Parathyroid adenoma (tissue), 2 donors: ENCODE data around the gene SLC5A10.
"Not testable (repeated sequence)": the region's sequence is repeated elsewhere in the genome, so short reads cannot be mapped to it uniquely, and the experiment has no call there.

Experiments
- H2AFZ ChIP-seq: fragments of 300-600 bp; sonication (generic); one replicate; pipeline ENCODE4 v1.7.0; 2017; ENCODE audit warnings: antibody characterized with exemption, mild to moderate bottlenecking
- H3K27ac ChIP-seq: fragments of 300-600 bp; sonication (generic); one replicate; pipeline ENCODE4 v1.7.0; 2017
- H3K27me3 ChIP-seq: fragments of 300-600 bp; sonication (generic); one replicate; pipeline ENCODE4 v1.7.0; 2017; ENCODE audit warnings: low read length; ENCODE audit not compliant: control insufficient read depth, insufficient read depth
- H3K36me3 ChIP-seq: fragments of 300-600 bp; sonication (generic); one replicate; pipeline ENCODE4 v1.7.0; 2017; ENCODE audit warnings: low read length; ENCODE audit not compliant: control insufficient read depth, insufficient read depth
- H3K4me1 ChIP-seq: fragments of 300-600 bp; sonication (generic); one replicate; pipeline ENCODE4 v1.7.0; 2017; ENCODE audit warnings: control low read depth
- H3K4me2 ChIP-seq: fragments of 300-600 bp; sonication (generic); one replicate; pipeline ENCODE4 v1.7.0; 2017; ENCODE audit warnings: low read length
- H3K4me3 ChIP-seq: fragments of 300-600 bp; sonication (generic); one replicate; pipeline ENCODE4 v1.7.0; 2017; ENCODE audit warnings: low read depth, low read length
- H3K79me2 ChIP-seq: fragments of 300-600 bp; sonication (generic); one replicate; pipeline ENCODE4 v1.7.0; 2017; ENCODE audit warnings: control low read depth
- H3K9ac ChIP-seq: fragments of 300-600 bp; sonication (generic); one replicate; pipeline ENCODE4 v1.7.0; 2017; ENCODE audit warnings: mild to moderate bottlenecking
- H3K9me3 ChIP-seq: fragments of 300-600 bp; sonication (generic); one replicate; pipeline ENCODE4 v1.7.0; 2017; ENCODE audit warnings: low read length; ENCODE audit not compliant: control insufficient read depth
- donor health status: primary hyperparathyroidism.

The SLC5A10 gene

DNA sequence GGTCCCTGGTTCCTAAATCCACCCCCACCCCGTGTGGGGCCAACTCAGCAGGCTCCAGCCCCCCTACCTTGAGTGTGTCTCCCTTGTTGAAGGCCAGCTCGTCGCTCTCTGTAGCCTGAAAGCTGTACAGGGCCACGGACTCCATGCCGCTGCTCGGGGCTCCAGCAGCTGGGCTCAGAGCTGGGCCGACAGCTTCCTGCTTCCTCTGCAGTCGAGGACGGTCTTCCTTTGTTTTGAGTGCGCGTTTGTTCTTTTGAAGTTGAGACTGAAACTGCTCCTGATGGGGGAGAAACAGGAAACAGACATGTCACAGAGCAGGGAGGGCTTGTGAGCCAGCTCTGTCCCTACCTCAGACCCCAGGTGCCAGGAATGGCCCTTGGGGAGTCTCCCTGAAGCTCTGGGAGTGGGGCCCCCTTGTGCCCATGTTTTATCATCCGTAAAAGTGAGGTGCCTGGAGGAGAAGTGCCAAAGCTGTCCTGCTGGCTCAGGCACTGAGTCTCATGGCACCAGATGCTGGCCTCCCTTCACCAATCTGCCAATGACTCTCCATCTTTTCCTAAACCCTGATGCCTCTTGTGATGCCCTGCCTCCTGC is 94.9 kb downstream of the SLC5A10 start, which contains the start of gene GRAP:
GRAP (minus strand) TSS at position 176 of the 594 bp plus-strand sequence; CDS start at position 145, 31 bp downstream.
- not testable (repeated sequence) for H3K36me3 ChIP-seq

DNA sequence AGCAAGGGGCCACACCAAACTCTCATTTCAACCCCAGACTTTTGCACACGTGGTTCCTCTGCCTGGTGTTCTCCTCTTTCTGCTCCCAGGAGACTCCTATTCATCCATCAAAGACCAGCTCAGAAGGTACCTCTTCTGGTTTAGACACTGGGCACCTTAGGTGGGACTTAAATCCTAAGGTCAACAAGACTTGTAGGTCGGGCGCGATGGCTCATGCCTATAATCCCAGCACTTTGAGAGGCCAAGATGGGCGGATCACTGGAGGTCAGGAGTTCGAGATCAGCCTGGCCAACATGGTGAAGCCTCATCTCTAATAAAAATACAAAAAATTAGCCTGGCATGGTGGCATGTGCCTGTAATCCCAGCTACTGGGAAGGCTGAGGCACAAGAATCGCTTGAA is 95.5 kb downstream of the SLC5A10 start:
- H3K79me2 ChIP-seq, H3K27ac ChIP-seq, H3K4me3 ChIP-seq, H3K27me3 ChIP-seq, H3K4me1 ChIP-seq, H3K9me3 ChIP-seq, H2AFZ ChIP-seq, H3K4me2 ChIP-seq, H3K9ac ChIP-seq, H3K36me3 ChIP-seq: not testable (repeated sequence)

More for the DNA sequence above, 94.9 kb downstream of the SLC5A10 start, which contains the start of gene GRAP:
- H3K27ac ChIP-seq, H3K27me3 ChIP-seq, H2AFZ ChIP-seq, H3K79me2 ChIP-seq, H3K4me1 ChIP-seq, H3K9ac ChIP-seq, H3K4me3 ChIP-seq, H3K9me3 ChIP-seq, H3K4me2 ChIP-seq: not testable (repeated sequence)

DNA sequence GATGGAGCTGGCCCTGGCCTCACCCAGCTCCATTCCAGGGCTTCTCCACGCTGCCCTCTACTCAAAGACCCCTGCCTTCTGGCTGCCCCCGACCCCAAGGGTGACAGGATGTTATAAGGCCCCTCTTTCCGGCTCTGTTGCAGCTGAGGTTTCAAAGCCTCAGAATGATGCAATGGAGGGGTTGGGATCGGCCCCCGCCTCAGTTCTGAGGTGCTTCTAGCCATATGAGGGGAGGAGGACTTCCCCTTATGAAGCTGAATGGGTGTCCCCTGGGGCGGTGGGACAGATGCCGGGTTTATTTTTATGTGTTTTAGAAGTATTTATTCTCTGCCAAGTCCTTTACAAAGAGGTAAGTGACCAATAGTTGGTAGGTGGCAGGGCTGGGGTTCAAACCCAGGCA is 96.9 kb downstream of the SLC5A10 start:
- not testable (repeated sequence) for H3K79me2 ChIP-seq, H2AFZ ChIP-seq, H3K36me3 ChIP-seq, H3K9ac ChIP-seq, H3K4me2 ChIP-seq, H3K27ac ChIP-seq, H3K4me3 ChIP-seq, H3K27me3 ChIP-seq, H3K4me1 ChIP-seq, H3K9me3 ChIP-seq

DNA sequence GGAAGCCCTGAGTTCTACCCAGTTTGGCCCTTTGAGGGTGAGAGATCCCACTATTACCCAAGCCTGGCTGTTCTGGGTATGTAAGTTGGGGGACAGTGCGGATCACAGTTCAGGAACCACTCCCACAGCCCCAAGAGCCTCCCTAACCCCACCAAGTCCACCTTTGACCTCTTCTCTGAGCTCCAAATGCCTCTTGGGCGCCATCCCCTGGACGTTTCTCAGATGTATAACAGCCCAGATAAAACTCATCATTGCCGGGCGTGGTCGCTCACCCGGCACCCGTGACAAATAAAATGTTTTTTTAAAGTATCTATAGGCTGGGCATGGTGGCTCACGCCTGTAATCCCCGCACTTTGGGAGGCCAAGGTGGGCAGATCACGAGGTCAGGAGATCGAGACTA is 103.5 kb downstream of the SLC5A10 start:
- not testable (repeated sequence) for H3K4me2 ChIP-seq, H3K4me1 ChIP-seq

DNA sequence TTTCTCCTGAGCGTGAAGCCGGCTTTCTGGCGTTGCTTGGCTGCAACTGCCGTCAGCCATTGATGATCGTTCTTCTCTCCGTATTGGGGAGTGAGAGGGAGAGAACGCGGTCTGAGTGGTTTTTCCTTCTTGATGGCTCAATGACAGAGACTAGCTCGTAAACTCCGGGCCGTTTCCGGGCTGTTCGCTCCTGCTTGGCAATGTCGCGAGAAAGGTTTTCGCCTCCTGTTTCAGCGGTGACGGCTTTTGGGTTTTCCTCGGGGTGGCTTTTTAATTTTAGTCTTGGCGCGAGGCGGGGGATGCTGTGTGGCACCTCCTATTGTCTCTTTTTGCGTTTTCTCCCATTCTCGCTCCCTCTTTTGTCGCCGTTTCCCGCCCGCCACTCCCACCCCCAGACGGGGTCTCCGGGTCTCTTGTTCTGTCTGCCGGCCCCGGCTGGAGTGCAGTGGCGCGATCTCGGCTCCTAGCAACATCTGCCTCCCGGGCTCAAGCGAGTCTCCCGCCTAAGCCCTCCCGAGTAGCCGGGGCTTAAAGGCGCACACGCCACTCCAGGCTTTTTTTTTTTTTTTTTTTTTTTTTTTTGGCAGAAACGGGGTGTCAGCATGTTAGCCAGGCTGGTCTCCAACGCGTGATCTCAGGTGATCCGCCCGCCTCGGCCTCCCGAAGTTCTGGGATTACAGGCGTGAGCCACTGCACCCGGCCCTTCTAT is 110.2 kb downstream of the SLC5A10 start:
- H3K4me1 ChIP-seq, H3K27me3 ChIP-seq, H3K4me2 ChIP-seq, H3K79me2 ChIP-seq, H2AFZ ChIP-seq, H3K4me3 ChIP-seq, H3K9ac ChIP-seq, H3K36me3 ChIP-seq, H3K9me3 ChIP-seq: not testable (repeated sequence)
- peak overlapping the region; percentile 64 for H3K27ac ChIP-seq

More for the DNA sequence above, 103.5 kb downstream of the SLC5A10 start:
- H3K79me2 ChIP-seq, H3K9me3 ChIP-seq, H3K27me3 ChIP-seq, H2AFZ ChIP-seq, H3K9ac ChIP-seq, H3K4me3 ChIP-seq, H3K36me3 ChIP-seq, H3K27ac ChIP-seq: not testable (repeated sequence)

DNA sequence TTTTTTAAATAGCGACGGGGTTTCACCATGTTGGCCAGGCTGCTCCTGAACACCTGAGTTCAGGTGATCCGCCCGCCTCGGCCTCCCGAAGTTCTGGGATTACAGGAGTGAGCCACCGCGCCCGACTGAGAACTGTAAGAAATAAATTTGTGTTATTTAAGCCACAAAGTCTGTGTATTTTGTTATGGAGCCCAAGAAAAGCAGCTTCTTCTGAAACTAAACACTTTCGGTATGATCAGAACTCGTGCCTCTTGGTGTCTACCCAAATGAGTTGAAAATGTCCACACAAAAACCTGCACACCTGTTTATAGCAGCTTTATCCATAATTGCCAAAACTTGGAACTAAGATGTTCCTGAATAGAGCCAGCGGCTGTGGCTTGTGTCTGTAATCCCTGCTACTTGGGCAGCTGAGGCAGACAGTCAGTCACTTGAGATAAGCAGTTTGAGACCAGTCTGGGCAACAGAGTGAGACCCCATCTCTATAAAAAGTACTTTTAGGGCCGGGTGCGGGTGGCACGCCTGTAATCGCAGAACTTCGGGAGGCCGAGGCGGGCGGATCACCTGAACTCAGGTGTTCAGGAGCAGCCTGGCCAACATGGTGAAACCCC is 110.9 kb downstream of the SLC5A10 start:
- H3K79me2 ChIP-seq, H3K27me3 ChIP-seq, H3K4me2 ChIP-seq, H3K27ac ChIP-seq, H3K4me1 ChIP-seq, H3K9me3 ChIP-seq, H3K9ac ChIP-seq, H2AFZ ChIP-seq, H3K36me3 ChIP-seq, H3K4me3 ChIP-seq: not testable (repeated sequence)

DNA sequence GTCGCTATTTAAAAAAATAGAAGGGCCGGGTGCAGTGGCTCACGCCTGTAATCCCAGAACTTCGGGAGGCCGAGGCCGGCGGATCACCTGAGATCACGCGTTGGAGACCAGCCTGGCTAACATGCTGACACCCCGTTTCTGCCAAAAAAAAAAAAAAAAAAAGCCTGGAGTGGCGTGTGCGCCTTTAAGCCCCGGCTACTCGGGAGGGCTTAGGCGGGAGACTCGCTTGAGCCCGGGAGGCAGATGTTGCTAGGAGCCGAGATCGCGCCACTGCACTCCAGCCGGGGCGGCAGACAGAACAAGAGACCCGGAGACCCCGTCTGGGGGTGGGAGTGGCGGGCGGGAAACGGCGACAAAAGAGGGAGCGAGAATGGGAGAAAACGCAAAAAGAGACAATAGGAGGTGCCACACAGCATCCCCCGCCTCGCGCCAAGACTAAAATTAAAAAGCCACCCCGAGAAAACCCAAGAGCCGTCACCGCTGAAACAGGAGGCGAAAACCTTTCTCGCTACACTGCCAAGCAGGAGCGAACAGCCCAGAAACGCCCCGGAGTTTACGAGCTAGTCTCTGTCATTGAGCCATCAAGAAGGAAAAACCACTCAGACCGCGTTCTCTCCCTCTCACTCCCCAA is 111.5 kb downstream of the SLC5A10 start:
- H3K4me1 ChIP-seq, H3K9ac ChIP-seq, H3K79me2 ChIP-seq, H3K36me3 ChIP-seq, H3K4me3 ChIP-seq, H2AFZ ChIP-seq, H3K27me3 ChIP-seq, H3K9me3 ChIP-seq, H3K4me2 ChIP-seq: not testable (repeated sequence)
- peak overlapping the region; percentile 39 for H3K27ac ChIP-seq

DNA sequence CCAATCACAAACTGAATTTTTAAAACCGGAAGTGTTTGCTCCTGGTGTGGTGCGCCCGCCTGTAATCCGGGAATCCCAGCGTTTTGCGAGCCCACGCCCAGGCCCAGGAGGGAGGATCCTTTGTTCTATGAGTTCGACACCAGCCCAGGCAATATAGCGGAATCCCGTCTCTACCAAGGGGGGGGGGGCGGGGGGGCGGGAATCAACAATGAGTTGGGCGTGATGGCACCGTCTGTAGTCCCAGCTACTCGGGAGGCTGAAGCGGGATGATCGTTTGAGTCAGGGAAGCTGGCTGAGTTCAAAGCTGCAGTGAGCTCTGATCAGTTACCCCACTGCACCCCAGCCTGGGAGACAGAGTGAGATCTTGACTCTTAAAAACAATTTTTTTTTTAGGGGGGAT is 112.4 kb downstream of the SLC5A10 start:
- not testable (repeated sequence) for H3K27ac ChIP-seq, H3K4me1 ChIP-seq, H3K9me3 ChIP-seq, H3K79me2 ChIP-seq, H3K27me3 ChIP-seq, H2AFZ ChIP-seq, H3K9ac ChIP-seq, H3K36me3 ChIP-seq, H3K4me3 ChIP-seq, H3K4me2 ChIP-seq

DNA sequence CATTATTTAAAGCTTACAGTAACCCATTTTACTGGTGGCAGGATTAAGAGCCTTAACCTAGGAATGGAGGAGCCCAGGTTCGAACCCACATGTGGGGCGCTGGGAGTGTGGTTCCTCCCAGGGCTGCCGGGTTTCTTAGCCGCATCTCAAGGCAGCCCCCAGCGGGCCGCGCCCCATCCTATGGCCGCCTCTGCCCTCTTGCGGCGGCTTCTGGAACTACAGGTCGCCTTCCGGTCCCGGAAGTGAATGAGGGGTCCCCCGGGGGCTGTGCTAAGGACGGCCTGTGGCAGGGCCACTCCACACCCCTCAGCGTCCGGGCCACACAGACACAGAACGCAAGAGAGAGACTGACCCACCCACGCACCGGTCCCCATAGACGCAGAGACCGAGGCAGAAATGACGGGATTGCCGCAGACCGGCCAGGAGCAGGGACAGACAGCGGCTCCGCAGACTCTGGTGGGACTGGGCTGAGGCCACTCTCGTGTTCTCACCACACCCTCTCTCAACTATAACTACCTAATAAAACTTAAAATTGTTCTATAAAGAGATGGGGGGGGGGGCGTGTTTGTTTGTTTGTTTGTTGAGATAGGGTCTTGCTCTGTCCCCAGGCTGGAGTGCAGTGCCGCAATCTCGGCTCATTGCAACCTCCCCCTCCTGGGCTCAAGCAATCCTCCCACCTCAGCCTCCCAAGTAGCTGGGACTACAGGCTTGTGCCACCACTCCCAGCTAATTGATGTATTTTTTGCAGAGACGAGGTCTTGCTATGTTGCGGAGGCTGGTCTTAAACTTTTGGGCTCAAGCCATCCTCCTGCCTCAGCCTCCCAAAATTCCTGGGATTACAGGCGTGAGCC is 118.6 kb downstream of the SLC5A10 start:
- H3K4me3 ChIP-seq, H3K36me3 ChIP-seq, H3K4me1 ChIP-seq, H3K9me3 ChIP-seq, H3K4me2 ChIP-seq, H3K27me3 ChIP-seq, H3K9ac ChIP-seq, H2AFZ ChIP-seq, H3K27ac ChIP-seq, H3K79me2 ChIP-seq: not testable (repeated sequence)
